ENCODE results near the gene TRIO.

TRIO gene

DNA sequence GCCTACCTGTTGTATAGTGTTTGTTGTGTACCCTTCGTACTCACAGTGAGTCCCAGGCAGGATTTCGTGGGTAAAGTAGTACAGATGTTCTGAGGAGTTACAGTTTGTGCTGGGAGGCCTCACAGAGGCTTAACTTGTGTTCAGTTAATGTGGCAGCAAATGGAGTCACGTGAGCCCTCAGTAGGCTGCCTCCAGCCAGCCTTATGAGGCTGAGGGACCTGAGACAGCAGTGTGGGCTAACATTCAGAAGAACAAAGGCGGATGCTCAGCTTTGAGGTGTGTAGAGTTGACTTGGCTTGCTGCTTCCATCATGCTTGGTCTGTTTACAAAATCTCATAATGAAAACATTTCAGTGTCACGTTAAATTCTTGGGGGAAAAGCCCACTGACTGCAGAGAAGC, 118.1 kb downstream of the TRIO start:
- H3K4me3 ChIP-seq (ENCODE audit: low read length) = no peak overlapping the region
- no peaks in the 10 kb centered on the region for H3K9me3 ChIP-seq (ENCODE audit: insufficient read depth, low read depth, low read length)
- H3K9ac ChIP-seq (ENCODE audit: low read depth, low read length) = peak overlapping the region; percentile 45; the same call in 1 of the 2 replicates
- H3K36me3 ChIP-seq (ENCODE audit: insufficient read depth, low read depth, low read length) = no peaks in the 10 kb centered on the region
- no peaks in the 10 kb centered on the region for H3K27me3 ChIP-seq (ENCODE audit: insufficient read depth, low read length)
- peaks cover 78% of the 10 kb centered on the region for H3K4me1 ChIP-seq (ENCODE audit: insufficient read depth, low read length)
- H3K27ac ChIP-seq (ENCODE audit: low read length) = peak overlapping the region; percentile 9

DNA sequence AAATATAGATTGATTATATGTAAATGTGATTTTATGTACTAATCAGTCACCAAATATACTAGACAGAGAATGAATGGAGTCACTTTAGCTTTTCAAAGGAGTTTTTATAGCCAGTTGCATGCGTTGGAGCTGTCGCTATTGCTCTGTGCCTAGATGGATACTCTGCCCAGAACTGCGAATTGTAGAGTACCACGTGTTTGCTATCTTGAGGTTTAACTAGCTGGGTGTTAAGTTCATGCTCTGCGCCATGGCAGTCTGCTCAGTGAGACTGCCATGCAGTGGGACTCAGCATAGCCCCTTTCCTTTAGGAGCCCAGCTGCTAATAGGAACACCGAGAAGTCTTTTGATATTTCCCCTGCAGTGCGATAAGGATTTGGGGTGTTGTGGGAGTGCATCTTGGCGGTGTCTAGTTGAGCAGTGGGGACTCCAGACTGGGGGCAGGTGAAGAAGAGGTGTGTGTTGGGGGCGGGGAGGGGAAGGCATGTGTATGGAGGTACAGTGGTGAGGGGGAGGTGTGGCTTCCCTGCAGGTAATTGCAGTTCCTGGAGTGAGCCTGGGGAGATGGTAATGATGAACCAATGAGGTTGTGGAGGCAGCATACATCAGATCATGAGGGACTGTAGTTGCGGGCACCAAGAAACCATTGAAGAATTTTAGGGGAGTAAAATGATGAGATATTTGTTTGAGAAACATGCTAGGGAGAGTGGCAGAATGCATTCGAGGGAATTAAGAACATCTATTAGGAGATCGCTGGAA, 118.9 kb downstream of the TRIO start:
- Histone ChIP-seq H3K9ac (ENCODE audit: low read depth, low read length) (no peak overlapping the region; the same call in 1 of the 2 replicates), H3K27me3 (ENCODE audit: insufficient read depth, low read length) (no peaks in the 10 kb centered on the region), H3K4me3 (ENCODE audit: low read length) (no peak overlapping the region), H3K36me3 (ENCODE audit: insufficient read depth, low read depth, low read length) (no peaks in the 10 kb centered on the region), H3K27ac (ENCODE audit: low read length) (no peak overlapping the region), H3K9me3 (ENCODE audit: insufficient read depth, low read depth, low read length) (no peaks in the 10 kb centered on the region), H3K4me1 (ENCODE audit: insufficient read depth, low read length) (peaks cover 77% of the 10 kb centered on the region)

GRCh38 chr5:14263113-14263512, 120.0 kb downstream of the TRIO start:
- H3K4me1 ChIP-seq (ENCODE audit: insufficient read depth, low read length) = peaks cover 77% of the 10 kb centered on the region
- no peaks in the 10 kb centered on the region for H3K9me3 ChIP-seq (ENCODE audit: insufficient read depth, low read depth, low read length)
- no peaks in the 10 kb centered on the region for H3K27me3 ChIP-seq (ENCODE audit: insufficient read depth, low read length)
- H3K36me3 ChIP-seq (ENCODE audit: insufficient read depth, low read depth, low read length) = no peaks in the 10 kb centered on the region
- no peak overlapping the region for H3K9ac ChIP-seq (ENCODE audit: low read depth, low read length)
- no peak overlapping the region for H3K27ac ChIP-seq (ENCODE audit: low read length)
- no peak overlapping the region for H3K4me3 ChIP-seq (ENCODE audit: low read length)

GRCh38 chr5:14263699-14264098, 120.6 kb downstream of the TRIO start:
- Histone ChIP-seq H3K27ac (ENCODE audit: low read length) (no peak overlapping the region), H3K4me3 (ENCODE audit: low read length) (no peak overlapping the region; the same call in 1 of the 2 replicates), H3K36me3 (ENCODE audit: insufficient read depth, low read depth, low read length) (no peaks in the 10 kb centered on the region), H3K4me1 (ENCODE audit: insufficient read depth, low read length) (peaks cover 77% of the 10 kb centered on the region), H3K27me3 (ENCODE audit: insufficient read depth, low read length) (no peaks in the 10 kb centered on the region), H3K9ac (ENCODE audit: low read depth, low read length) (no peak overlapping the region; the same call in 1 of the 2 replicates), H3K9me3 (ENCODE audit: insufficient read depth, low read depth, low read length) (no peaks in the 10 kb centered on the region)

DNA sequence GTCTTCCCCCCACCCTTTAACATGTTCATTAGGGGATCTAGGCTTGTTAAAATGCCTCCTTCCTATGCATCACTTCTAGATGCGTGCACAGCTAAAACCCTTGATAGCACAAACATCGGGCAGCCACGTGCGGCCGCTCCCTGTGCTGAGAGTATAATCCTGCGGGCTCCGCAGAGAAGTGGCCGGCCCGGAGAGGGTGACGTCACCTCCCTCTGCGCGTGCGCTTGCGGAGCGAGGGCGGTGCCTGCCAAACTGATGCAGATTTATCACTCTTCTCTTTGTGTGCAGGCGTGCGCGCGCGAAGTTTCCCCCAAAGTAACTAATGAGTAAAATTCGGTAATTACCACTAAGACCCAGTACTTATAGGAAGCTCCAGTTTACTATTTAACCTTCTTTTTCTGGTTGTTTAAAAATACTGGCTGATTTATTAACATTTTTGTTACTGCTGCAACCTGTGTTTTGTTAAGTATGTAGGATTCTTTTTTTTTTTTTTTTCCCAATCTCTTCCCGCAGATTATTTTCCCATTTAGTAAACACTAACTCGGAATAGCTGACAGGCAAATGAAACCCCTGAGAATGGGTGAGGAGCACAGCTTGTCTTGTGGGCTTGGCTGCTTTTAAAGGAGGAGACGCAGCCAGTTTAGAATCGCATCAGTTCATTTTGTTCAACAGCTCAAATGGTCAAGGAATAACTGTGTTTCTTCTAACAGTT, 121.6 kb downstream of the TRIO start:
- H3K4me3 ChIP-seq (ENCODE audit: low read length) = peak overlapping the region; percentile 65
- peak overlapping the region; percentile 86; the same call in 1 of the 2 replicates for H3K9ac ChIP-seq (ENCODE audit: low read depth, low read length)
- H3K4me1 ChIP-seq (ENCODE audit: insufficient read depth, low read length) = peaks cover 77% of the 10 kb centered on the region
- H3K9me3 ChIP-seq (ENCODE audit: insufficient read depth, low read depth, low read length) = no peaks in the 10 kb centered on the region
- peak overlapping the region; percentile 73 for H3K27ac ChIP-seq (ENCODE audit: low read length)
- no peaks in the 10 kb centered on the region for H3K36me3 ChIP-seq (ENCODE audit: insufficient read depth, low read depth, low read length)
- no peaks in the 10 kb centered on the region for H3K27me3 ChIP-seq (ENCODE audit: insufficient read depth, low read length)

GRCh38 chr5:14265570-14265969, 122.4 kb downstream of the TRIO start:
- Histone ChIP-seq H3K9me3 (ENCODE audit: insufficient read depth, low read depth, low read length) (no peaks in the 10 kb centered on the region), H3K27me3 (ENCODE audit: insufficient read depth, low read length) (no peaks in the 10 kb centered on the region), H3K4me3 (ENCODE audit: low read length) (no peak overlapping the region), H3K9ac (ENCODE audit: low read depth, low read length) (peak overlapping the region; percentile 86; the same call in 1 of the 2 replicates), H3K4me1 (ENCODE audit: insufficient read depth, low read length) (peaks cover 73% of the 10 kb centered on the region), H3K27ac (ENCODE audit: low read length) (no peak overlapping the region), H3K36me3 (ENCODE audit: insufficient read depth, low read depth, low read length) (no peaks in the 10 kb centered on the region)

GRCh38 chr5:14266171-14266570, 123.0 kb downstream of the TRIO start:
- H3K27ac ChIP-seq (ENCODE audit: low read length) = no peak overlapping the region
- H3K4me1 ChIP-seq (ENCODE audit: insufficient read depth, low read length) = peaks cover 67% of the 10 kb centered on the region
- H3K27me3 ChIP-seq (ENCODE audit: insufficient read depth, low read length) = no peaks in the 10 kb centered on the region
- 0 out of 2 replicates have a peak overlapping the region, but pooled peaks have one; percentile 86 for H3K9ac ChIP-seq (ENCODE audit: low read depth, low read length)
- no peak overlapping the region for H3K4me3 ChIP-seq (ENCODE audit: low read length)
- H3K36me3 ChIP-seq (ENCODE audit: insufficient read depth, low read depth, low read length) = peaks cover 1% of the 10 kb centered on the region; the same call in 1 of the 2 replicates
- H3K9me3 ChIP-seq (ENCODE audit: insufficient read depth, low read depth, low read length) = no peaks in the 10 kb centered on the region

DNA sequence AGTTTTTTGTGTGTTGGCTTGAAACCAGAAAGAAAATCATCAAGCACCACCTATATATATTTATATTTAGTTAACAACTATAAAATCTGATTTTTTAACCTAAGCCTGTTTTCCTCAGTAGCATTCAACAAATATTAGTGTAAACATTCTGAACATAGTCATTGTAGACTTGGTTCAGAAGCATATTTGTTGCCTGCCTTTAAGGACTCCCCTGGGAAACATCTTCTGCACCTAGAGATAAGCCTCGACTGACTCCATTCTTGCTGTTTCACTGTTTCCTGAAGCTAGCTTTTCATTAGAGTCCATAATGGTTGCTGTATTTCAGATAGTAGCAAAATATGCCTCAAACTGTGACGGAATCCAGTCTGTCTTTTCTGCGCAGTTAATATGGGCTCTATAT, 123.5 kb downstream of the TRIO start:
- Histone ChIP-seq H3K4me1 (ENCODE audit: insufficient read depth, low read length) (peaks cover 62% of the 10 kb centered on the region), H3K9me3 (ENCODE audit: insufficient read depth, low read depth, low read length) (no peaks in the 10 kb centered on the region), H3K9ac (ENCODE audit: low read depth, low read length) (no peak overlapping the region), H3K27me3 (ENCODE audit: insufficient read depth, low read length) (no peaks in the 10 kb centered on the region), H3K4me3 (ENCODE audit: low read length) (no peak overlapping the region), H3K36me3 (ENCODE audit: insufficient read depth, low read depth, low read length) (peaks cover 6% of the 10 kb centered on the region; the same call in 1 of the 2 replicates), H3K27ac (ENCODE audit: low read length) (no peak overlapping the region)

GRCh38 chr5:14267166-14267838, 124.2 kb downstream of the TRIO start:
- no peak overlapping the region for H3K27ac ChIP-seq (ENCODE audit: low read length)
- H3K4me1 ChIP-seq (ENCODE audit: insufficient read depth, low read length) = peaks cover 56% of the 10 kb centered on the region
- no peak overlapping the region for H3K4me3 ChIP-seq (ENCODE audit: low read length)
- H3K27me3 ChIP-seq (ENCODE audit: insufficient read depth, low read length) = no peaks in the 10 kb centered on the region
- H3K9ac ChIP-seq (ENCODE audit: low read depth, low read length) = no peak overlapping the region
- H3K36me3 ChIP-seq (ENCODE audit: insufficient read depth, low read depth, low read length) = peaks cover 7% of the 10 kb centered on the region; the same call in 1 of the 2 replicates
- no peaks in the 10 kb centered on the region for H3K9me3 ChIP-seq (ENCODE audit: insufficient read depth, low read depth, low read length)

- Histone ChIP-seq H3K27me3 (ENCODE audit: insufficient read depth, low read length) (no peaks in the 10 kb centered on the region), H3K4me1 (ENCODE audit: insufficient read depth, low read length) (peaks cover 51% of the 10 kb centered on the region), H3K36me3 (ENCODE audit: insufficient read depth, low read depth, low read length) (peaks cover 7% of the 10 kb centered on the region; the same call in 1 of the 2 replicates), H3K4me3 (ENCODE audit: low read length) (no peak overlapping the region), H3K9me3 (ENCODE audit: insufficient read depth, low read depth, low read length) (no peaks in the 10 kb centered on the region), H3K27ac (ENCODE audit: low read length) (no peak overlapping the region), H3K9ac (ENCODE audit: low read depth, low read length) (no peak overlapping the region; the same call in 1 of the 2 replicates)
Measured at GRCh38 chr5:14267991-14268708, 125.0 kb downstream of the TRIO start.

- H3K27ac ChIP-seq (ENCODE audit: low read length) = peak overlapping the region; percentile 6
- no peaks in the 10 kb centered on the region for H3K9me3 ChIP-seq (ENCODE audit: insufficient read depth, low read depth, low read length)
- H3K4me1 ChIP-seq (ENCODE audit: insufficient read depth, low read length) = peaks cover 48% of the 10 kb centered on the region
- H3K4me3 ChIP-seq (ENCODE audit: low read length) = peak overlapping the region; percentile 13; the same call in 1 of the 2 replicates
- no peaks in the 10 kb centered on the region for H3K27me3 ChIP-seq (ENCODE audit: insufficient read depth, low read length)
- H3K9ac ChIP-seq (ENCODE audit: low read depth, low read length) = peak overlapping the region; percentile 40; the same call in 1 of the 2 replicates
- peaks cover 7% of the 10 kb centered on the region; the same call in 1 of the 2 replicates for H3K36me3 ChIP-seq (ENCODE audit: insufficient read depth, low read depth, low read length)
Measured at GRCh38 chr5:14268738-14269137, 125.6 kb downstream of the TRIO start.
